Chondrocyte (in vitro differentiated cells): ENCODE results near the gene GJA3. TPM values are rescaled to one million over a fixed set of nuclear protein-coding genes. Genes with fewer than 3 reads are reported as not detected.

ENCODE experiments used
- DNase-seq: peaks from one replicate; pipeline ENCODE4 v3.0.0; 2021; ENCODE audit warnings: mixed read lengths, low spot score
- H3K27ac Mint-ChIP-seq: one replicate; pipeline ENCODE4 v1.8.0; 2021; ENCODE audit warnings: mild to moderate bottlenecking, moderate library complexity, mixed read lengths; ENCODE audit not compliant: unreplicated experiment
- H3K27me3 Mint-ChIP-seq: 2 replicates; pipeline ENCODE4 v1.8.0; 2021; ENCODE audit warnings: low read depth, mixed read lengths
- H3K36me3 Mint-ChIP-seq: 2 replicates; pipeline ENCODE4 v1.8.0; 2021; ENCODE audit warnings: low read depth, mixed read lengths
- H3K4me1 Mint-ChIP-seq: 2 replicates; pipeline ENCODE4 v1.8.0; 2021; ENCODE audit warnings: low read depth, mild to moderate bottlenecking, mixed read lengths
- H3K4me3 Mint-ChIP-seq: one replicate; pipeline ENCODE4 v1.8.0; 2021; ENCODE audit warnings: mild to moderate bottlenecking, moderate library complexity, mixed read lengths; ENCODE audit not compliant: unreplicated experiment
- H3K9me3 Mint-ChIP-seq: 2 replicates; pipeline ENCODE4 v1.8.0; 2021; ENCODE audit warnings: low read depth, mixed read lengths
- CTCF ChIP-seq: fragments of 200-600 bp; sonication (generic); IDR thresholded peaks from 2 replicates; pipeline ENCODE4 v1.5.0; 2021; ENCODE audit warnings: antibody characterized with exemption, mild to moderate bottlenecking, moderate library complexity
- total RNA-seq: library from RNA; stranded (reverse); gene quantifications from 3 replicates; pipeline ENCODE4 v1.2.1, GENCODE V29; 2021

The GJA3 gene
- total RNA-seq, 1 donor from 2014 or later, result 0.37 TPM

- no peak for DNase-seq
- no peak for TF ChIP-seq CTCF
- H3K36me3 Mint-ChIP-seq, result peaks cover 5% of the 10 kb centered on the region
- H3K9me3 Mint-ChIP-seq, result peaks cover 5% of the 10 kb centered on the region
- H3K4me3 Mint-ChIP-seq, result no peak overlapping the region
- peaks cover 73% of the 10 kb centered on the region for H3K27me3 Mint-ChIP-seq
- no peaks in the 10 kb centered on the region for H3K4me1 Mint-ChIP-seq
- no peak overlapping the region for H3K27ac Mint-ChIP-seq
Measured at GRCh38 chr13:20151612-20152011, 9.2 kb downstream of the GJA3 start.

DNA sequence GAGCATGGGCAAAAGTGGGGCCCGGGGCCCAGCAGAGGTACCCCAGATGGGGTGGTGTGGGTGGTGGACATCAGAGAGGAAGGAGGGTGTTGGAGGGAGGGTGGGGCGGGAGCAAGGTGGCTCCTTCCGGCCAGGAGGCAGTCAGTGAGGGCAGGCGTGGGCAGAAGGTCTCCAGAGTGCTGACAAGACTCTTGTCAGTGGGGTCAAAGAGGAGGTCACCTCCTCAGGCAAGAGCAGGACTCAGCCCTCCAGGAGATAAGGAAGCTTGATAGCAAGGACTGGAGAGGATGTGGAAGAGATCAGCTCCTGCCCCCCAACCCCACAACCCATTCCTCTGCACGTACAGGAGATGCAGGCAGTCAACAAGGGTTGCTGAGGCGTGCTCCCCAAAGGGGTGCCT lies 9.8 kb downstream of the GJA3 start:
- H3K36me3 Mint-ChIP-seq, result peaks cover 5% of the 10 kb centered on the region
- H3K4me1 Mint-ChIP-seq, result no peaks in the 10 kb centered on the region
- peaks cover 74% of the 10 kb centered on the region for H3K27me3 Mint-ChIP-seq
- peaks cover 5% of the 10 kb centered on the region for H3K9me3 Mint-ChIP-seq
- no peak overlapping the region for H3K27ac Mint-ChIP-seq
- no peak for DNase-seq
- no peak for TF ChIP-seq CTCF
- H3K4me3 Mint-ChIP-seq, result no peak overlapping the region

- no peak for DNase-seq
- Mint-ChIP-seq H3K27me3 (peaks cover 74% of the 10 kb centered on the region), H3K36me3 (peaks cover 5% of the 10 kb centered on the region), H3K9me3 (peaks cover 5% of the 10 kb centered on the region), H3K27ac (no peak overlapping the region), H3K4me1 (no peaks in the 10 kb centered on the region), H3K4me3 (no peak overlapping the region)
- no peak for TF ChIP-seq CTCF
Measured at GRCh38 chr13:20150561-20150960, 10.3 kb downstream of the GJA3 start.

DNA sequence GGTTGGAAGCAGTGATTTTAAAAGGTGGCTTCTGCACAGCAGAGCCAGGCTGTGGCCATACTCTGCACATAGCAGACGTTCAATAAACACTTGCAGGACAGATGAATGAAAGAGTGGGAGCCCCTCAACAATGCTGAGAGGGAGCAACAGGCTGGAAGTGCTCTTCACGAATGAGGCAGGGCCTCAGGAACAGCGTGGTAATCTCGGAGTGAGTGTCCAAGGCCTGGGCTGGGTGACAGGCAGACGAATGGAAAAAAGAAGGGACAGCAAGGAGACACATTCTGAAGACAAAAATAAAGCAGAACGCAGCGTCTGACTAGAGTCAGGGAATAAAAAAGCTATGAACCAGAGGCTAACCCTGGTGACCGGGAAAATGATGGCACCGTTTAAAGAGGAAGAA lies 11.1 kb downstream of the GJA3 start:
- DNase-seq, result no peak
- Mint-ChIP-seq H3K9me3 (peaks cover 5% of the 10 kb centered on the region), H3K27ac (no peak overlapping the region), H3K4me3 (no peak overlapping the region), H3K4me1 (no peaks in the 10 kb centered on the region), H3K36me3 (peaks cover 5% of the 10 kb centered on the region), H3K27me3 (peaks cover 72% of the 10 kb centered on the region)
- TF ChIP-seq CTCF, result no peak

- H3K36me3 Mint-ChIP-seq, result peaks cover 2% of the 10 kb centered on the region
Measured at GRCh38 chr13:20148501-20149183, 12.2 kb downstream of the GJA3 start.

More at GRCh38 chr13:20148501-20149183, 12.2 kb downstream of the GJA3 start:
- no peak overlapping the region for H3K4me3 Mint-ChIP-seq
- no peaks in the 10 kb centered on the region for H3K4me1 Mint-ChIP-seq
- peaks cover 62% of the 10 kb centered on the region for H3K27me3 Mint-ChIP-seq
- no peak for DNase-seq
- H3K27ac Mint-ChIP-seq, result no peak overlapping the region
- TF ChIP-seq CTCF, result no peak
- H3K9me3 Mint-ChIP-seq, result no peaks in the 10 kb centered on the region
